Raji (cell line): ENCODE data around the gene PPP1R9B.
A peak's percentile ranks its signal among the peaks of the same experiment; 100 is the strongest.

Experiments
- POLR2A ChIP-seq: IDR thresholded peaks from 2 replicates; pipeline ENCODE4 v1.6.1; 2011; ENCODE audit warnings: low read depth, low read length, control low read depth; ENCODE audit not compliant: insufficient read depth

PPP1R9B gene

GRCh38 chr17:50161023-50161910, 10.8 kb upstream of the PPP1R9B start:
- peak; percentile 93 for TF ChIP-seq POLR2A

DNA sequence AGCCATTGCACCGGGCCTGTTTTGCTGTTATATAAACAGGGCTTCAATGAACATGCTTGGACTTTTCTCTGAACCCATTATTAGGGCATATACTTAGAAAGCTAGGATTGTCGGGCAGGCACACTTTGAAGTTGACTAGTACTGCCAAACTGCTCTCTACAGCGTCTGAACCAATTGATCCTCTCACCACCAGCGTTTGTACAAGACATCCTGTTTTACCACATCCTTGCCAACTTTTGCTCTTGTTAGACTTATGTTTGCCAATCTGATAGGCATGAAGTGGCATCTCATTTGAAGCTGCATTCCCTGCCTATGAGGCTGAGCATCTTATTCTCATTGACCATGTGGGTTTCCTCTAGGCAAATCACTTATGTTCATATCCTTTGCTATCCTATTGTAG, 7.4 kb upstream of the PPP1R9B start:
- TF ChIP-seq POLR2A, result no peak

- TF ChIP-seq POLR2A, result no peak
Measured at GRCh38 chr17:50155115-50155819, 4.8 kb upstream of the PPP1R9B start.

DNA sequence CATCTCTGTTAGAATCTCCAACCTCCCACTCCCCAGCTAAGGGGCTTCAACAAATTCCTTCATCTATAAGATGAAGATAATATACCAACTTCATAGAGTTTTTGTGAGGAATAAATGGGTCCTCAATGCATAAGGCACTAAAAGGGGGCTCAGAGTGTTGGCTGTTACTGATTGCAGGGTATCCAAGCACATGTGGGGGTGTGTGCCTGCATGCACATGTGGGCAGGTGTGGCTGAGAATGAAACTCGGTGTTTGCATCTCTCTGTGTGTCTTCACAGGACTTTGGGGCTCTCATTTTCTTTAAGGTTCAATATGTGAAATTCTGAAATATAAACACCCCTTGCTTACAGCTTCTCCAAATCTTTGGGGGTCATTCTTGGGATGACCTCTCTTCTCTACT, 4.1 kb upstream of the PPP1R9B start:
- TF ChIP-seq POLR2A, result no peak

DNA sequence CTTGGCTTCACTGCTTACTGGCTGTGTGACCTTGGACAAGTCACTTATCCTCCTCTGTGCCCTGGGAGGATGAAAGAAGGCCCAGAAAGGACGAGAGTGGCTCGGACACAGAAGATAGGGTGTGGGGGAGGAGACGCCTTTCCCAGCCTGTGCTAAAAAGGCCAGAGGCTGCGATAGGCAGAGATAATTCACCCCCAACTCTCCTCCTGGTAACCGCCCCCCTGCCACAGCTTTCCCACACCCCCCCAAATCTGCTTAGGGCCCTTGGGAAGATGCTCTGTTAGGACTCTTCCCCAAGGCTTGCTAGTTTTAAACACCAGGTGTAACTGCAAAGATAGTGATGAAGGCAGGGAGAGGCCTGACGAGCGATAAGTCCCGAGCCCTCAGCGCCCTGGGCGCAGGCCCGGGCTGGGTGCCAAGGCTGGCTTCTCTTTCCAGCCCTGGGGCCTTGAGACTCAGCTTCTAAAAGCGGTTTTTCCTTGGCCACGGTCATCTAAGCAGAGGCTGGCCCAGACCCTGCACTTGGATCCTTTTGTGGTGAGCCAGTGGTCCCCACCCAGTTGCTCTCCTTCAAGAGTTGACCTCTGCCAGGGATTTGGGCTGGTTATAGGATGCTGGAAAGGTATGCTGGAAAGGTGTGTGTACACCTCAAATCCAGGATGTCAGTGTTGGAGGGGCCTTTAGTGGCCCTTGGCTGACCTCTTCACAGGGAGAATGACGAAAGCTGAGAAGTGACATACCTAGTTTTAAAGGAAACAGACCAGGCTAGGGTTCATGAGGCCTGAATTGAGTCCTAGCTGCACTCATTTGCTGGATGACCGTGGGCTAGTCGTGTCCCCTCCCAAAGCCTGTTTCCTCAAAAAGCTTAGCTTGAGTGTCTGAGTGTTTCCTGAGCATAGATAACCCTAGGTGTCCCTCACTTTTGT, 3.4 kb upstream of the PPP1R9B start:
- TF ChIP-seq POLR2A, result no peak

DNA sequence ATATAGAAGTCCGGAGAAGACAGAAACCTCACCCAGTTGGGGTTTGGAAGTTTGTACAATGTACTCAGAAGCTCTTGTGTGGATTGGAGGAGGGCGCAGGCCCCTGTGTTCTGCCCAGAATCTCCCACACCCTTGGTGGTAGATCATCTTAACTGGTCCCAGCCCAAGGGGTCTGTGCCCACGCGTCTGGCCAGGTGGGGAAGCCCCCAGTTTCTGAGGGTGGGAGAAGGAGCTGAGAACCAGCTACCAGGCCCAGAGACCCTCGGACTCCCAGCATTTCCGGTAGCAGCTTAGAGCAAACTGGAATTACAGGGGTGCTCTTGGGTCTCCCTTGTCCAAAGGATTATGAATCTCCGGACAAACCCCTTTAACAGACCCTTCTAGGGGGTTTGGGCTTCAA, 2.3 kb upstream of the PPP1R9B start:
- TF ChIP-seq POLR2A, result no peak

DNA sequence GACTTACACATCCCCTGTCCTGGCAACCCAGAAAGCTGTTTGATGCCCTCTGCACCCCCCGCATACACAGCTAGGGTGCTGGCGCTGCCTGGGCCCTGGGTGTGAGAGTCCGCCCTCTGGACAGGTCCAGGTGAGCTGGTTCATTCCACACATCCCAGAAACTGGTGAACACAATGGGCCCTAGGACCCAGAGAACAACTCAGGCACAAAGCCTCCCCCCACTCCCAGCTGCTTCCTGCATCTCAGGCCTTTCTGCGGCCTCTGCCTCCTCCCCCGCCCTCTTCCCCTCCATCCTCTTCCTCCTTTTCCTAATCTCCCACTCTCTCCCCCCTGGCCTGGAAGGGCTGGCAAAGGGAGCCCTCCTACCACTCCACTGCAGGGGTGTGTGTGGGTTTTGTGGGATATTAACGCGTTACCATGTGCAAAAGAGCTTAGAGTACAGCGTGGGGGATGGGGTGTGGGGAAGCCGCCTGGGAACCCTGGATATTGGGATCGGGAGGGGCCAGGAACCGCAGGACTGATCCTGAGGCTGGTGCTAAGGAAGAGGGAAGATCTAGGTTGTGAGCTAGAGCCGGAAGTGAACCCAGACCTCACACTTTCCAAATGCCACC, 1.6 kb upstream of the PPP1R9B start:
- TF ChIP-seq POLR2A, result peak; percentile 55

DNA sequence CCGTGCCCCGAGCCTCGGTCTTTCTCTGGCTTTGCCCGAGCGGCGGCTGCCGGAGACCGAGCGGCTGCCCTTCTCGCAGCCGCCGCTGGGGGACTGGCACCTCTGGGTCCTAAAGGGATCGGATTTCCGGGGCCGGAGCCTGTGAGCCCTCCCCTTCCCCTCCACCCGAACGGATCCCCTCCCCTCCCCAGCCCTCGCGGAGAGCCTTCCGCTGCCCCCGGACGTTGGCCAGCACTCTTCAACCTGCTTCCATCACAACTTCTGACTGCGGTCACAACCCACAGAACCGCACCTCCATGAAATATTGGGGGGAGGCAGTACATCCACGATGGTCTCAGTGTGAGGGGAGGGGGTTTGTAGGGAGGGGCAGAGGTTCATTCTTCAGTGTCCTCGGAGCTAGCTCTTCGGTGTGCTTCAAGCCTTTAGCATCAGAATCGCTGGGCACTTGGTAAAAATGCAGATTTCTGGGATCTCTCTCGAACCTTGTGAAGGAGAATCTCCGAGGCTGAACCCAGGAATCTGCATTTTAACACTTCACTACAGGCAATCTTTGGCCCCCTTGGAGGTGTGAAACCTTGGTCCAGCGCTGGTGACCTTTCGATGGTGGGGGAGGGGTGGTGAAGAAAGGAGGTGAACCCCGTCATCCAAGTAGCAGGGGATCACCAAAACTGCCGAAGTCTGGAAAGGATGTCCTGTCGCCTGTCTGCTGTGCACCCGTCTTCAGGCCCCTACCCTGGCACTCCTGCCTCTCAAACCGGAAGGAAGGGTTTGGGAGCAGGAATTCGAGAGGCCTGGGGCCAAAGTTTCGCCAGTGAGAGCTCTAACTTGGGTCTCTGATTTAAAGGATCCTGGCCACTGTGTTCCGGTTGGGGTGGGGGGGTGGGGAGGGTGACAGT, 812 bp upstream of the PPP1R9B start:
- TF ChIP-seq POLR2A, result peak; percentile 72

DNA sequence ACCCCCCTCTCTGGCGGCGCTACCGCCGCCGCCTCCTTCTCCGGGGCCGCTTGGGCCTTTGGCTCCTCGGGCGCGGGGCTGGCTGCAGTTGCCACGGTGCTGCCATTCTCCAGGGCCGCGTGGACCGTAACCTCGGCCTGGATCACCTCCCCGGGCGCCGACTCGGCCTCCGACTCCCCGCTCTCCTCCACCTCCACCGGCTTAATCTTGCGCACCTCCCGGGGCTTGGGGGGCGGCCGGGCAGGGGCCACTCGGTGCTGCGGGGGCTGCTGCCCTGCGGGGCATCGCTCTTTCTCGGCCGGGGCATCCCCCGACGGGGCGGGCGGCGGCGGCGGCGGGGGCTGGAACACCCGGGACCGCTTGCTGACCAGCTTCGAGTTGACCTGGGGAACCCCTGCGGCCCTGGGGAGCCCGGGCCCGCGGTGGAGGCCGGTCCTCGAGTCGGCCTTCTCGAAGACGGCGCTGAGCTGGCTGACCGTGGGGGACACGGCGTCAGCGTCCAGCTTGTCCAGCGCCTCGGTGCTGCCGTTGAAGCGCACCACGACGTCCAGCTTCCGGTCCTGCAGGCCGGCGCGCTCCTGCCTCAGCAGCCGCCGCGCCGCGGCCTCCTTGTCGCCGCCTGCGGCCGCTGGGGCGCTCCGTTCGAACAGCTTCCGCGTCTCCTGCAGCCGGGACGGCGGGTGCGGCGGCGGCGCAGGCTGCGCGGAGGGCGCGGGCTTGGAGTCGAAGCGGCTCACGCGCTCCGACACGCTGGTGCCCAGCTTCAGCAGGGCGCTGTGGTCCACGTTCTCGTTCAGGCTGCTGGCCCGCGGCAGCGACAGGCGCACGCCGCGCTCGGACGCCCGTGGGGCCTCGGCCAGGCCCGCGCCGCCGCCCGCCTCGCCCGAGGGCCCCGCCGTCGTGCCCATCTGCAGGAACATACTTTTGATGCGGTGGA, 792 bp downstream of the PPP1R9B start:
- TF ChIP-seq POLR2A, result peak; percentile 57; the same call in 1 of the 2 replicates

DNA sequence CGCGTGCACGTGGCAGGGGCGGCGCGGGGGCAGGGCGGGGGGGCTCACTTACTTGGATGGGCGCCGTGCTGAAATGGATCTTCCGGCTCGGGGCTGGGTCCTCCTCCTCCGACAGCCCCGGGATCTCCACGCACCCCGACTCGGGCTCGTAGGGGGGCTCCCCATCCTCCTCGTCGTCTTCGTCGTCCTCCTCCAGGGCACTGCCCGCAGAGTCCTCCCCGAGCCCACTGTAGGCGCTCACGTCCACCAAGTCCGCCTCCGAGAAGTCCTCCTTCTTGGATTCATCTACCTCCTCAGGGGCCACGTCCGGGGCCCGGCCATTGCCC, 1.4 kb downstream of the PPP1R9B start:
- TF ChIP-seq POLR2A, result peak; percentile 54

DNA sequence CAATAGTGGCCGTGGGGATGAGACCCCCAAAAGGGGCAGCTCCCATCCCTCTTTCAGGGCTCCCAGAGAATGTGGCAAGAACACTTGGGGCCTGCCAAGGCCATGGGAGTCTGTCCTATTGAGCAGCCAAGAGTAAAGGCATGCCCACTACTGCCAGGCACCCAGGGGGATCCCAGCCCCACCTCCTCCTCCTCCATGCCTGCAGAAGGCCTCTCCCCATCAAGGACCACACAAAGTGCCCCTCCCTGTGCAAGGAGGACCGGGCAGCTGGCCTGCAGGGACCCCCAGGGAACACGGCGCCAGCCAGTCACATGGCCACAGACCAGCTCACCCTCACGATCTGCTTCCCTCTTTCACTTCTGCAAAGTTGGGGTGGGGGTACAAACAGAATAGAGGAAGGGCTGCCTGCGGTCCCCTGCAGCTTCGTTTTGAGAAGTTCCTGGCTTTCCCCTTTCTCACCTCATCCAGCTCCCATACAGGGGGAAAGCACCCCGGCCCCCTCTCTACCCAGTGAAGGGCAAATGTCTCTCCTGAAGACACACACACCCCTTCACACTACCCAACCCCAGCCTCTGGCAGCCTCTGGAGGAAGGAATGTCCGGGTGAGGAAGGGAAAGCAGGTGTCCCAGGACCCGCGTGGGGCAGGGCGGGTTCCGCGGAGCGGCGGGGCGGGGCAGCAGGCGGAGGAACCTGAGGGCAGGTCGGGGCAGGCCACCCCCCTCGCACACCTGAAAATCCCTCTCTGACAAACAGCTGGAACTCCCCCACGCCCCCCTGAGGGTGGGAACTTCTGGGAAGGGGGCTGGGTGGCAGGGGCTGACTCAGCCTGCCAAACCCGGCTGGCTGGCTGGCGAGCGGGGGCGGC, 2.0 kb downstream of the PPP1R9B start:
- TF ChIP-seq POLR2A, result peak; percentile 53

DNA sequence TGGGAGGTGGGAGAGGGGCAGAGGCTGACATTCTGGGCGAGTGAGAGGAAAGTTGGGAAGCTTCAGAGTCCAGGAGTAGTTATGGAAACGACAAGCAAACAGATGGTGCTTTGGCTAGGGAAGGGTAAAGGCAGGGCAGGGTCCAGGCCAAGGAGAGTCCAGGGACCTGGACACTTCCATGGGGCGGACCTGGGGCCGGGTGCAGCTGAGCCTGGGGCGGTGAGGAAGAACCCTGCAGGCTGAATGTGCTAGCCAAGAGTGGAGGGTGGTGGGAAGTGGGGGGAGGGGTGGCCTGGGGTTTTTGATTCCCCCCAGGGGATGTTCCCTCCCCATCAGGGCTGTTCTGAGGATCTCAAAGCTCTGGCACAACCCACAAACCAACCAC, 2.6 kb downstream of the PPP1R9B start:
- no peak for TF ChIP-seq POLR2A
